ENCODE measurements around the gene GMDS. TPM values are rescaled to one million over a fixed set of nuclear protein-coding genes. Genes with fewer than 3 reads are reported as not detected.

GMDS gene
- total RNA-seq, 1 experiment from 2014 or later: 35.0 TPM

DNA sequence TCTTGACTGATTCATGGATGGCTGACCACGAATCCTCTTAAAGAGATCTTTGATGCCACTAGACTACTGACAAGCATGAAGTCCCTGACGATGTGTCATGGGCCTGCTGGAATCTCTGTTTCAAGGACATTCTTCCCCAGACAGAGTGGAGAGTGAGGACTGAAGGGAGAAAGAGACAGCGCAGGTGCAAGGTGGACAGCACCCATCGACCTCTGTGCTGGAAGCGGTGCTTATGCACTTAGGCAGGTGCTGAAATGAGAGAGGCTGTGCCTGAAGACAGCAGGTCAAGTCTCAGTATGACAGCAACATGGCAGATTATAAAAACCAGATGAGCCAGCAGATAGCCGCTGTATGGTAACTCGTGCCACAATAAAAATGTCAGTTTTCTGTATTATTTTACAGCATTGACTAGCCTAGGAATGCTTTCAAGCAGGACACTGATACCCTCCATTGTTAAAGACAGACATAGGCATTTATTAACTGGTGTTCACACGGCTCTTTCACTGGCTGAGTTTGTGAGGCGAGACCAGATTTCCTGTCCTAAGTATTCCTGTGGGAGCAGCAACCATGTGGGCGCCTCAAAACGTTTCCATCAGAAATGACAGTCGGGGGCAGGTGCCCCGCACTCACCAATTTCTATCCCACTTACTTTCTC is 588.2 kb downstream of the GMDS start (continued):
- TF ChIP-seq, protein P1, sequence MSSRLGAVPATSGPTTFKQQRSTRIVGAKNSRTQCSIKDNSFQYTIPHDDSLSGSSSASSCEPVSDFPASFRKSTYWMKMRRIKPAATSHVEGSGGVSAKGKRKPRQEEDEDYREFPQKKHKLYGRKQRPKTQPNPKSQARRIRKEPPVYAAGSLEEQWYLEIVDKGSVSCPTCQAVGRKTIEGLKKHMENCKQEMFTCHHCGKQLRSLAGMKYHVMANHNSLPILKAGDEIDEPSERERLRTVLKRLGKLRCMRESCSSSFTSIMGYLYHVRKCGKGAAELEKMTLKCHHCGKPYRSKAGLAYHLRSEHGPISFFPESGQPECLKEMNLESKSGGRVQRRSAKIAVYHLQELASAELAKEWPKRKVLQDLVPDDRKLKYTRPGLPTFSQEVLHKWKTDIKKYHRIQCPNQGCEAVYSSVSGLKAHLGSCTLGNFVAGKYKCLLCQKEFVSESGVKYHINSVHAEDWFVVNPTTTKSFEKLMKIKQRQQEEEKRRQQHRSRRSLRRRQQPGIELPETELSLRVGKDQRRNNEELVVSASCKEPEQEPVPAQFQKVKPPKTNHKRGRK (CRISPR knock-in tag; IDR thresholded peaks at IDR 0.05; ENCODE audit: borderline replicate concordance): no peak
- TF ChIP-seq NR2C2 (CRISPR knock-in tag; IDR thresholded peaks at IDR 0.05) (no peak), NFATC4 (CRISPR knock-in tag; IDR thresholded peaks at IDR 0.05) (no peak), EMX1 (CRISPR knock-in tag; IDR thresholded peaks at IDR 0.05) (no peak), NFE2L1 (CRISPR knock-in tag; IDR thresholded peaks at IDR 0.05) (no peak), GRHL2 (CRISPR knock-in tag; IDR thresholded peaks at IDR 0.05; ENCODE audit: insufficient replicate concordance, severe bottlenecking) (no peak), ZNF121 (CRISPR knock-in tag; IDR thresholded peaks at IDR 0.05) (no peak)
- TF ChIP-seq, protein P2, sequence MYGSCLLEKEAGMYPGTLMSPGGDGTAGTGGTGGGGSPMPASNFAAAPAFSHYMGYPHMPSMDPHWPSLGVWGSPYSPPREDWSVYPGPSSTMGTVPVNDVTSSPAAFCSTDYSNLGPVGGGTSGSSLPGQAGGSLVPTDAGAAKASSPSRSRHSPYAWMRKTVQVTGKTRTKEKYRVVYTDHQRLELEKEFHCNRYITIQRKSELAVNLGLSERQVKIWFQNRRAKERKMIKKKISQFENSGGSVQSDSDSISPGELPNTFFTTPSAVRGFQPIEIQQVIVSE (CRISPR knock-in tag; IDR thresholded peaks at IDR 0.05; ENCODE audit: borderline replicate concordance): no peak
- TF ChIP-seq, protein P3, sequence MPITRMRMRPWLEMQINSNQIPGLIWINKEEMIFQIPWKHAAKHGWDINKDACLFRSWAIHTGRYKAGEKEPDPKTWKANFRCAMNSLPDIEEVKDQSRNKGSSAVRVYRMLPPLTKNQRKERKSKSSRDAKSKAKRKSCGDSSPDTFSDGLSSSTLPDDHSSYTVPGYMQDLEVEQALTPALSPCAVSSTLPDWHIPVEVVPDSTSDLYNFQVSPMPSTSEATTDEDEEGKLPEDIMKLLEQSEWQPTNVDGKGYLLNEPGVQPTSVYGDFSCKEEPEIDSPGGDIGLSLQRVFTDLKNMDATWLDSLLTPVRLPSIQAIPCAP (CRISPR knock-in tag; IDR thresholded peaks at IDR 0.05): no peak
- TF ChIP-seq, protein P4, sequence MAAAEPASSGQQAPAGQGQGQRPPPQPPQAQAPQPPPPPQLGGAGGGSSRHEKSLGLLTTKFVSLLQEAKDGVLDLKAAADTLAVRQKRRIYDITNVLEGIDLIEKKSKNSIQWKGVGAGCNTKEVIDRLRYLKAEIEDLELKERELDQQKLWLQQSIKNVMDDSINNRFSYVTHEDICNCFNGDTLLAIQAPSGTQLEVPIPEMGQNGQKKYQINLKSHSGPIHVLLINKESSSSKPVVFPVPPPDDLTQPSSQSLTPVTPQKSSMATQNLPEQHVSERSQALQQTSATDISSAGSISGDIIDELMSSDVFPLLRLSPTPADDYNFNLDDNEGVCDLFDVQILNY (CRISPR knock-in tag; IDR thresholded peaks at IDR 0.05): no peak

DNA sequence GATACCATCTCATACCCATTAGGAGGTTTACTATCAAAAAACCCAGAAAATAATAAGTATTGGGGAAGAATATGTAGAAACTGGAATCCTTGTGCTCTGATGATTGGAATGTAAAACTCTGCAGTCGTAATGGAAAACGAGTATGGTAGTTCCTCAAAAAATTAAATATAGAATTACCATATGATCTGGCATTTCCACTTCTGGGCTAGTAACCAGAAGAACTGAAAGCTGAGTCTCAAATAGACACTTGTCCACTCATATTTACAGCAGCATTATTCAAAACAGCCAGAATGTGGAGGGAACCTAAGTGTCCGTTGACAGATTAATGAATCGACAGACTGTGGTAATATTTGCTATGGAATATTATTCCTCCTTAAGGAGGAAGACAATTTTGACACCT is 591.4 kb downstream of the GMDS start:
- Mint-ChIP-seq H3K4me3 (no peak overlapping the region), H3K4me1 (no peaks in the 10 kb centered on the region), H3K36me3 (no peaks in the 10 kb centered on the region), H3K27ac (no peak overlapping the region), H3K27me3 (ENCODE audit: low read depth) (no peaks in the 10 kb centered on the region; the same call in 1 of the 2 replicates), H3K9me3 (no peaks in the 10 kb centered on the region)
- no peak for DNase-seq (ENCODE audit: low spot score)
- ChIA-PET CTCF (interaction anchor here (0.6 kb wide), 1 partner anchor 16 kb away, joined by 3 read pairs; no protein-coding TSS in a partner anchor), POLR2A (no interaction called here)
- ATAC-seq: no peak
- TF ChIP-seq, protein P5, sequence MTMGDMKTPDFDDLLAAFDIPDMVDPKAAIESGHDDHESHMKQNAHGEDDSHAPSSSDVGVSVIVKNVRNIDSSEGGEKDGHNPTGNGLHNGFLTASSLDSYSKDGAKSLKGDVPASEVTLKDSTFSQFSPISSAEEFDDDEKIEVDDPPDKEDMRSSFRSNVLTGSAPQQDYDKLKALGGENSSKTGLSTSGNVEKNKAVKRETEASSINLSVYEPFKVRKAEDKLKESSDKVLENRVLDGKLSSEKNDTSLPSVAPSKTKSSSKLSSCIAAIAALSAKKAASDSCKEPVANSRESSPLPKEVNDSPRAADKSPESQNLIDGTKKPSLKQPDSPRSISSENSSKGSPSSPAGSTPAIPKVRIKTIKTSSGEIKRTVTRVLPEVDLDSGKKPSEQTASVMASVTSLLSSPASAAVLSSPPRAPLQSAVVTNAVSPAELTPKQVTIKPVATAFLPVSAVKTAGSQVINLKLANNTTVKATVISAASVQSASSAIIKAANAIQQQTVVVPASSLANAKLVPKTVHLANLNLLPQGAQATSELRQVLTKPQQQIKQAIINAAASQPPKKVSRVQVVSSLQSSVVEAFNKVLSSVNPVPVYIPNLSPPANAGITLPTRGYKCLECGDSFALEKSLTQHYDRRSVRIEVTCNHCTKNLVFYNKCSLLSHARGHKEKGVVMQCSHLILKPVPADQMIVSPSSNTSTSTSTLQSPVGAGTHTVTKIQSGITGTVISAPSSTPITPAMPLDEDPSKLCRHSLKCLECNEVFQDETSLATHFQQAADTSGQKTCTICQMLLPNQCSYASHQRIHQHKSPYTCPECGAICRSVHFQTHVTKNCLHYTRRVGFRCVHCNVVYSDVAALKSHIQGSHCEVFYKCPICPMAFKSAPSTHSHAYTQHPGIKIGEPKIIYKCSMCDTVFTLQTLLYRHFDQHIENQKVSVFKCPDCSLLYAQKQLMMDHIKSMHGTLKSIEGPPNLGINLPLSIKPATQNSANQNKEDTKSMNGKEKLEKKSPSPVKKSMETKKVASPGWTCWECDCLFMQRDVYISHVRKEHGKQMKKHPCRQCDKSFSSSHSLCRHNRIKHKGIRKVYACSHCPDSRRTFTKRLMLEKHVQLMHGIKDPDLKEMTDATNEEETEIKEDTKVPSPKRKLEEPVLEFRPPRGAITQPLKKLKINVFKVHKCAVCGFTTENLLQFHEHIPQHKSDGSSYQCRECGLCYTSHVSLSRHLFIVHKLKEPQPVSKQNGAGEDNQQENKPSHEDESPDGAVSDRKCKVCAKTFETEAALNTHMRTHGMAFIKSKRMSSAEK (CRISPR knock-in tag; IDR thresholded peaks at IDR 0.05; ENCODE audit: borderline replicate concordance): no peak
- TF ChIP-seq JUN (CRISPR knock-in tag; IDR thresholded peaks at IDR 0.05): no peak
- no peak for TF ChIP-seq ZNF219 (CRISPR knock-in tag; IDR thresholded peaks at IDR 0.05; ENCODE audit: borderline replicate concordance)
- TF ChIP-seq, protein P6, sequence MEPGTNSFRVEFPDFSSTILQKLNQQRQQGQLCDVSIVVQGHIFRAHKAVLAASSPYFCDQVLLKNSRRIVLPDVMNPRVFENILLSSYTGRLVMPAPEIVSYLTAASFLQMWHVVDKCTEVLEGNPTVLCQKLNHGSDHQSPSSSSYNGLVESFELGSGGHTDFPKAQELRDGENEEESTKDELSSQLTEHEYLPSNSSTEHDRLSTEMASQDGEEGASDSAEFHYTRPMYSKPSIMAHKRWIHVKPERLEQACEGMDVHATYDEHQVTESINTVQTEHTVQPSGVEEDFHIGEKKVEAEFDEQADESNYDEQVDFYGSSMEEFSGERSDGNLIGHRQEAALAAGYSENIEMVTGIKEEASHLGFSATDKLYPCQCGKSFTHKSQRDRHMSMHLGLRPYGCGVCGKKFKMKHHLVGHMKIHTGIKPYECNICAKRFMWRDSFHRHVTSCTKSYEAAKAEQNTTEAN (CRISPR knock-in tag; IDR thresholded peaks at IDR 0.05): no peak
- TF ChIP-seq NR2C2 (CRISPR knock-in tag; IDR thresholded peaks at IDR 0.05): no peak
- TF ChIP-seq, protein P1 (CRISPR knock-in tag; IDR thresholded peaks at IDR 0.05; ENCODE audit: borderline replicate concordance): no peak
- TF ChIP-seq, protein P7, sequence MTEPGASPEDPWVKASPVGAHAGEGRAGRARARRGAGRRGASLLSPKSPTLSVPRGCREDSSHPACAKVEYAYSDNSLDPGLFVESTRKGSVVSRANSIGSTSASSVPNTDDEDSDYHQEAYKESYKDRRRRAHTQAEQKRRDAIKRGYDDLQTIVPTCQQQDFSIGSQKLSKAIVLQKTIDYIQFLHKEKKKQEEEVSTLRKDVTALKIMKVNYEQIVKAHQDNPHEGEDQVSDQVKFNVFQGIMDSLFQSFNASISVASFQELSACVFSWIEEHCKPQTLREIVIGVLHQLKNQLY (CRISPR knock-in tag; IDR thresholded peaks at IDR 0.05): no peak
- TF ChIP-seq GRHL2 (CRISPR knock-in tag; IDR thresholded peaks at IDR 0.05; ENCODE audit: insufficient replicate concordance, severe bottlenecking): no peak
- TF ChIP-seq MXD4 (CRISPR knock-in tag; IDR thresholded peaks at IDR 0.05; ENCODE audit: borderline replicate concordance): no peak
- TF ChIP-seq, protein P8, sequence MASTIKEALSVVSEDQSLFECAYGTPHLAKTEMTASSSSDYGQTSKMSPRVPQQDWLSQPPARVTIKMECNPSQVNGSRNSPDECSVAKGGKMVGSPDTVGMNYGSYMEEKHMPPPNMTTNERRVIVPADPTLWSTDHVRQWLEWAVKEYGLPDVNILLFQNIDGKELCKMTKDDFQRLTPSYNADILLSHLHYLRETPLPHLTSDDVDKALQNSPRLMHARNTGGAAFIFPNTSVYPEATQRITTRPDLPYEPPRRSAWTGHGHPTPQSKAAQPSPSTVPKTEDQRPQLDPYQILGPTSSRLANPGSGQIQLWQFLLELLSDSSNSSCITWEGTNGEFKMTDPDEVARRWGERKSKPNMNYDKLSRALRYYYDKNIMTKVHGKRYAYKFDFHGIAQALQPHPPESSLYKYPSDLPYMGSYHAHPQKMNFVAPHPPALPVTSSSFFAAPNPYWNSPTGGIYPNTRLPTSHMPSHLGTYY (CRISPR knock-in tag; IDR thresholded peaks at IDR 0.05): no peak
- TF ChIP-seq RORB (CRISPR knock-in tag; IDR thresholded peaks at IDR 0.05): no peak
- TF ChIP-seq, protein P9, sequence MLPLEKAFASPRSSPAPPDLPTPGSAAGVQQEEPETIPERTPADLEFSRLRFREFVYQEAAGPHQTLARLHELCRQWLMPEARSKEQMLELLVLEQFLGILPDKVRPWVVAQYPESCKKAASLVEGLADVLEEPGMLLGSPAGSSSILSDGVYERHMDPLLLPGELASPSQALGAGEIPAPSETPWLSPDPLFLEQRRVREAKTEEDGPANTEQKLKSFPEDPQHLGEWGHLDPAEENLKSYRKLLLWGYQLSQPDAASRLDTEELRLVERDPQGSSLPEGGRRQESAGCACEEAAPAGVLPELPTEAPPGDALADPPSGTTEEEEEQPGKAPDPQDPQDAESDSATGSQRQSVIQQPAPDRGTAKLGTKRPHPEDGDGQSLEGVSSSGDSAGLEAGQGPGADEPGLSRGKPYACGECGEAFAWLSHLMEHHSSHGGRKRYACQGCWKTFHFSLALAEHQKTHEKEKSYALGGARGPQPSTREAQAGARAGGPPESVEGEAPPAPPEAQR (CRISPR knock-in tag; IDR thresholded peaks at IDR 0.05): no peak
- TF ChIP-seq FOXK1 (CRISPR knock-in tag; IDR thresholded peaks at IDR 0.05): no peak
- TF ChIP-seq NFE2L1 (CRISPR knock-in tag; IDR thresholded peaks at IDR 0.05): no peak

Data from WTC11 (cell line).